Superior temporal gyrus (tissue), 1 donor: ENCODE results near the gene PCNX3.

Experiments used
- DNase-seq: peaks from one replicate; pipeline ENCODE4 v3.0.0-alpha.2; 2016; ENCODE audit errors: extremely low spot score

Gene PCNX3

GRCh38 chr11:65639623-65640482 lies 24.3 kb downstream of the PCNX3 start:
- DNase-seq, result no peak

- no peak for DNase-seq
These were observed 25.1 kb downstream of the PCNX3 start for GRCh38 chr11:65640483-65641296.

- no peak for DNase-seq
These were observed 25.9 kb downstream of the PCNX3 start for GRCh38 chr11:65641297-65642013.

DNA sequence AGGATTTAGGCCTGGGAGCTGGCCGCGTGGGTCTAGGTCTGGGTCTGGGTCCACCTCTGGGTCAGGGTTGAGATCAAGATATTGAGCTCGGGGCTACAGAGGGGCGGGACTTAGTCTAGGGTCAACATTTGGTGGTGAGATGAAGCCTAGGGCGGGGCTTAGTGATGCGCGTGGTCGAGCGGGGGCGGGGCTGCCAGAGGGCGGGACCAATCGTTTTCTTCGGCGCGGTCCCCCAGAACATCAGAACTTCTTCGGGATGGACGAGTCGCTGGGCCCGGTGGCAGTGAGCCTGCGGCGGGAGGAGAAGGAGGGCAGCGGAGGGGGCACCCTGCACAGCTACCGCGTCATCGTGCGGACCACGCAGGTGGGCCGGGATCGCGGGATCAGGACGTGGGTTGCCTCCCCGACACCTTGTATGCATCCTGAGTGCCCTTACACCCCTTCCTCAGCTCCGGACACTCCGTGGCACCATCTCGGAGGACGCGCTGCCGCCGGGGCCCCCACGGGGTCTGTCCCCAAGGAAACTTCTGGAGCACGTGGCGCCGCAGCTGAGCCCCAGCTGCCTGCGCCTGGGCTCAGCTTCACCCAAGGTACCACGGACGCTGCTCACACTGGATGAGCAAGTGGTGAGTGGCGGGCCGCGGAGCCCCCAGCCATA lies 26.6 kb downstream of the PCNX3 start:
- no peak for DNase-seq

- no peak for DNase-seq
These were observed 28.4 kb downstream of the PCNX3 start for GRCh38 chr11:65643971-65644370.

GRCh38 chr11:65644837-65645236 lies 29.3 kb downstream of the PCNX3 start:
- no peak for DNase-seq

GRCh38 chr11:65645710-65646109 lies 30.1 kb downstream of the PCNX3 start:
- DNase-seq, result no peak

GRCh38 chr11:65646288-65646957 lies 30.8 kb downstream of the PCNX3 start:
- no peak for DNase-seq

GRCh38 chr11:65646958-65647701 lies 31.6 kb downstream of the PCNX3 start:
- peak; percentile 47 for DNase-seq

GRCh38 chr11:65648997-65649493 lies 33.5 kb downstream of the PCNX3 start:
- DNase-seq, result no peak

- DNase-seq, result no peak
These were observed 34.3 kb downstream of the PCNX3 start for GRCh38 chr11:65649656-65650546.

GRCh38 chr11:65650547-65651338 lies 35.2 kb downstream of the PCNX3 start:
- DNase-seq, result no peak

GRCh38 chr11:65651339-65651588 lies 35.7 kb downstream of the PCNX3 start:
- DNase-seq, result no peak

GRCh38 chr11:65651589-65652510 lies 36.3 kb downstream of the PCNX3 start:
- no peak for DNase-seq

DNA sequence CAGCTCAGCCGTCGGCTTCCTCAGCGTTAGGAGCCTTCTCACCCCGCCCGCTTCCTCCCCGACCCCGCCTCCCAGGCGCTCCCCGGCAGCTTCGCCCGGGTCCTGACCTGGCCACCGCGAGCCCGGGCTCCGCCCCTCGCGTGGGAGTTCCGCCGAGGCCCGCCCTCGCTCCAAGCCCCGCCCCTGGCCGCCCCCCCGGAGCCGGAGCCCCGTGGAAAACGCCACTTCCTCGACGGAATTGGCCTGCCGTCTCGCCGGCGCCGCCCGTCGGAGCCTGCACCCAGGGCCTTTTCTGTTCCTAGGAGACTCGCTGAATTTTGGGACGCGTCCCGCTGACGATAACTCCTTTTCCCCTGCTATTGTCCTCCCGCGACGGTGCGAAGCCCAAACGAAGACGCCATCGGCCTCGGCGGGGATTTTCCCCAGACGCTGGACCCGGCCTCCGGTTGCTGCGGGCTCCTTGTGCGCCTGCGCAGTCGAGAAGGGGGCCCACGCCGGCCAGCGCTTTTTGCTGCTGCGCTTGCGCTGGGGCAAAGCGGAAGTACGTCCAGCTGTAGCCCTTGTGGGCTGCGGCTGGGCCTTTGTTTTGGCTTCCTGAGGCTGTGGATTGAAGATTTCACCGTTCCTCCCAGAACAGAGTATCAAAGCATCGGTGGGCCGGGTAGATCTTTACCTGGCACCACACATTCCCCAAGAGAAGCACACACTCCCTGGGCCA lies 37.1 kb downstream of the PCNX3 start:
- peak; percentile 95 for DNase-seq

- DNase-seq, result peak; percentile 43
These were observed 38.0 kb downstream of the PCNX3 start for GRCh38 chr11:65653229-65654225.
